GM04503 (cell line): ENCODE data around the gene TRIM59.

Experiments used
- DNase-seq: peaks from one replicate; pipeline ENCODE4 v3.0.0-alpha.2; 2012; ENCODE audit warnings: low read depth

Gene TRIM59

GRCh38 chr3:160449636-160450598 is at the start of gene TRIM59:
Gene TRIM59 (minus strand): TSS chr3:160449786. CDS start chr3:160439183, 10,603 bp downstream.
- DNase-seq, result peak; percentile 78

DNA sequence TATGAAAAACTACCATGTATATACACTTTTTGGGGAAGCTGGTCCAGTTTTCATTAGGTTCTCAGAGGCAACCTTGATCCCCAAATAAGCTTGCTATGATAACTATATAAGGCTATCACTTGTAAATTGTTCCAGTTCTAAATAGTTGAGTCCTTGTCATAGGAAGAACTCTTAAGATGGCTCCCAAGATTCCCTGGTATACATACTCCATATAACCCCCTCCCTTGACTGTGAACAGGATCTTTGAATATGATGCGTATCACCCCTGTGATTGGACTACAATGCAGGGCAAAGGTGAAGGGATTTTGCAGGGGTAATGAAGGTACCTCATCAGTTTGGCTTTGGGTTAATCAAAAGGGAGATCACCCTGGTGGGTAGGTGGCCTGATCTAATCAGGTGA is 48.6 kb upstream of the TRIM59 start:
- no peak for DNase-seq

DNA sequence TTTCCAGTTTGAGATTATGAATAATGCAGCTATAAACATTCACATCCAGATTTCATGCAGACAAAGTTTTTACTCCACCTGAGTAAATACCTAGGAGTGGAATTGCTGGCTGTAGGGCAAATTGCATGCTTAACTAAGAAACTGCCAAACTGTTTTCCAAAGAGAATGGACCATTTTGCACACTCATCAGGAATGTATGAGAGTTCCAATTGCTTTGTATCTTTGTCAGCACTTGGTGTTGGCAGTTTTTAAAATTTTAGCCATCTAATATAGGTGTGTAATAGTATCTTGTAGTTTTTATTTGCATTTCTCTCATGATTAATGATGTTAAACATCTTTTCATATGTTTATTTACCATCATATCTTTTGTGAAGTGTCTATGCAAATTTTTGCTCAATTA is 40.6 kb upstream of the TRIM59 start:
- DNase-seq, result no peak

DNA sequence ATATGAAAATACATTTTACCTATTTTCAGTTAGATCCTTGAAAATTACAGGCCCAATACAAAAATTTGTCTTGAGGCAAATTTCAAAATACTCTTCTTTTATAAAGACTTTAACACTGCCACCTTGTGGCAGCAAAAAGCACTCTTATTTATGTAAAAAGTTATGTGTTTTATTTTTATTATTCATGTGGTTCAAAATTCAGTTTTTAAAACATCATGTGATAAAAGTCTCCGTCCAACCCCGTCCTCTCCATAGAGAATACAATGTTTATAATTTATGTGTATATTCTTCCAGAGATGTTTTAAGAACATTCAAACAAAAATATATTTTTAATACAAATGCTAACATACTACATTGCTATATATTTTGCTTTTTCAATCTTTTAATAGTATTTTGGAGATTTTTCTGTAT is 36.9 kb upstream of the TRIM59 start:
- no peak for DNase-seq

- DNase-seq, result no peak
These were observed 33.2 kb upstream of the TRIM59 start for GRCh38 chr3:160482796-160483195.

DNA sequence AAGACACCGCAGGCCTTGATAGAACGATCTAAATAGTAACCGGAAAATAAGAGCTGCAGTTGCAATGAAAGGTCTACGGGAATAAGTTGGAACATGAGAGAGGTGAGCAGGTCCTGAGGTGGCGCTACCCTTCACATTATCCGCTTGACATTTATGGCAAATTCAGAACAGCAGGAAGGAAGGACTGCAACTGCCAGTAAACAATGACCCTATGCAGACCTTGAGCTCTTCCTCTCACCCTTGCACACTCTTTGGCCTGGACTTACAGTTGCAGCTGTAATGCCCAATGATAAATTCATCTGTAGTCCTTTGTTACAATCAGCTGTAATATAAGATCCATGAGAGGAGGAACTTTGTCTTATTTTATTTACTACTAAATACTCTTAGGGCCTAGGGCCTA is 32.3 kb upstream of the TRIM59 start:
- no peak for DNase-seq

GRCh38 chr3:160480931-160481330 is 31.3 kb upstream of the TRIM59 start:
- DNase-seq, result no peak

DNA sequence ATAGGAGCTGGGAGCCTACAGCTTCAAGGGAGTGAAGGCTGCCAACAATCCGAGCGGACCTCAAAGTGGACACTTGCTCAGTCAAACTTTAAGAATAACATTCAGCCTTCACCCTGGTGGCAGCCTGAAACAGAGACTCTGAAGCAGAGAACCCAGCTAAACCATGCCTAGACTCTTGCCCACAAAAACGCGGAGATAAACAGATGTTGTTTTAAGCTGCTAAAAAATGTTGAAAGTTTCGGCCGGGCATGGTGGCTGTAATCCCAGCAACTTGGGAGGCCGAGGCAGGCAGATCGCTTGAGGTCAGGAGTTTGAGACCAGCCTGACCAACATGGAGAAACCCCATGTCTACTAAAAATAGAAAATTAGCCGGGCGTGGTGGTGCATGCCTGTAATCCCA is 29.8 kb upstream of the TRIM59 start:
- no peak for DNase-seq

- no peak for DNase-seq
These were observed 28.8 kb upstream of the TRIM59 start for GRCh38 chr3:160478338-160478737.

- no peak for DNase-seq
These were observed 28.2 kb upstream of the TRIM59 start for GRCh38 chr3:160477750-160478149.

DNA sequence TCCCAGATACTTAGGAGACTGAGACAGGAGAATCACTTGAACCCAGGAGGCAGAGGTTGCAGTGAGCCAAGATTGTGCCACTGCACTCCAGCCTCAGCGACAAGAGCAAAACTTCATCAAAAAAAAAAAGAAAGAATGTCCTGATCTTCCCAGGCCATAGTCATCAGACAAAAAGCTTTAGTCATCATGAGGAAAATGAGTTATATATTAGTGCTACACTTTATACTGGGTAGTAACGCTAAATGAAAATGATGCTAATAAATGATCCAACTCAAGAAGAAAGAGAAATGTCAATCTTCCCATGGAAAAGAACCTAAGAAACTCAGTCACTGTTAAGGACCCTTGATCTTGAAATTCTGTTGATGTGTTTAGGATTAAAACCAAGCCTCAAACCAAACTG is 26.3 kb upstream of the TRIM59 start:
- DNase-seq, result no peak

GRCh38 chr3:160475153-160475552 is 25.6 kb upstream of the TRIM59 start:
- no peak for DNase-seq

GRCh38 chr3:160474416-160474838 is 24.8 kb upstream of the TRIM59 start:
- DNase-seq, result no peak

GRCh38 chr3:160473978-160474377 is 24.4 kb upstream of the TRIM59 start:
- peak; percentile 88 for DNase-seq

DNA sequence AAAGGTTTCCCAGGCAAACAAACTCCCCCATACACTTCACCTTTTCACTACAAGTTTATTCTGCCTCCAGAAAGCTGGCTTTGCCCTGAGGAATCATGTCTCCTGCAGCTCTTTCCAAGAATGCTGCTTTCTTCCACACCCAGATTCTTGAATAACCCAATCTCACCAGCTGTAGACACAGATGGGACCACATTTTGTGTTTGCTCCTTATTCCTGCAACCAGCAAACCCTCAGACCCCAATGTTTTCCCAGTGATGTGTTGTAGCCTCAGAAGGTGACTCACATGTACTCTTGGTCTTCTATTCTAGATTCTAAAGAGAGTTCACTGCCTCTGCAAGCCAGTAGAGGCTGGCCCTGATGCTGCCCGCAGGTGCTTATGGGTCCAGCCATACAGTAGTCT is 23.6 kb upstream of the TRIM59 start:
- DNase-seq, result peak; percentile 86

GRCh38 chr3:160472344-160472743 is 22.8 kb upstream of the TRIM59 start:
- DNase-seq, result no peak

DNA sequence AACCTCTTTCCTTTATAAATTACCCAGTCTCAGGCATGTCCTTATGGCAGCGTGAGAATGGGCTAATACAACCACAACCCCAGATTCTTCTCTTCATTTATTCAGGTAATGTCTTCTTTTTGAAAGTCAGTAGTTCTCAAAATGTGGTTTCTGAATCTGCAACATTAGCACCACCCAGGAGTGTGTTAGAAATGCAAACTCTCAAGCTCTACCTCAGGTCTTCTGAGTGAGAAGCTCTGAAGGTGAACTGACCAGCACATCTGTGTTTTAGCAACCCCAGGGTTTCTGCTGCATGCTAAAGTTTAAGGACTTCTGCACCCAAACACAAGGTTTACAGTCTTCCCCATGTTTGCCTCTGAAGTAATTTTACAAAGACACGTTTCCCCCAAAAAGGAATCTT is 22.3 kb upstream of the TRIM59 start:
- DNase-seq, result no peak

- no peak for DNase-seq
These were observed 20.6 kb upstream of the TRIM59 start for GRCh38 chr3:160470181-160470580.

DNA sequence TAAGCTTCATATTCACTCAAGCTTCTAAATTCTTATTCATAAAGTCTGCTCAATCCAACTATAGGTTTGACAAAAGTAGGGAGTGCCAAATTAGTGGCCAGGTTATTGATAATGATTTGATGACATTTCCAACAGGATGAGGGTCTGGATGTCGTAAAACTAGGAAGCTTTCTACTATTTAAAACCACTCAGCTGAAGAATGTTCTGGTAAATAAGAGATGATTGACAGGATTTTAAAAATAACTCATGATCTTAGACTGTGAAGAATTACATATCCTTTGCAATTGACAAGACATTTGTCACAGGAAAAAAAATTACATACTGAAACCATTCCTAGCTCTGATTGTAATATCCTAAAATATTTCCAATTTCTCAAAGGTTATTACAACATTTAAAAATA is 15.4 kb upstream of the TRIM59 start:
- no peak for DNase-seq

- DNase-seq, result no peak
These were observed 14.7 kb upstream of the TRIM59 start for GRCh38 chr3:160464321-160464720.

GRCh38 chr3:160460033-160460432 is 10.4 kb upstream of the TRIM59 start:
- DNase-seq, result no peak

- DNase-seq, result no peak
These were observed 9.9 kb upstream of the TRIM59 start for GRCh38 chr3:160459450-160459970.

DNA sequence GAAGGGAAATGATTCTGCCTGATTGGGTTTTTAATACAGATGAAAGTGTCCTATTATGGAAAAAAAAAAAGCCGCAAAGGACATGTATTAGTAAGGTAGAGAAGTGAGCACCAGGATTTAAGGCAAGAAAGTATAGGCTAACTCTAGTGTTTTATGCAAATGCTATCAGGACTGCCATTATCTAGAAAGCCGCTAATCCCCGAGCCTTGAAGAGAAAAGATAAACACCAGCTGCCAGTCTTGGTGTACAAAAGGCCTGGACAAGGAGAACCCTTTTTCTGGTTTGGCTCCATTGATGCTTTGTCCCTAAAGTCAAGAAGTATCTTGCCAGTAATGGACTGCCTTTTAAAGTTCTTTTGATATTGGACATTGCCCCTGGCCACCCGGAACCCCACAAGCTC is 8.6 kb upstream of the TRIM59 start:
- no peak for DNase-seq

DNA sequence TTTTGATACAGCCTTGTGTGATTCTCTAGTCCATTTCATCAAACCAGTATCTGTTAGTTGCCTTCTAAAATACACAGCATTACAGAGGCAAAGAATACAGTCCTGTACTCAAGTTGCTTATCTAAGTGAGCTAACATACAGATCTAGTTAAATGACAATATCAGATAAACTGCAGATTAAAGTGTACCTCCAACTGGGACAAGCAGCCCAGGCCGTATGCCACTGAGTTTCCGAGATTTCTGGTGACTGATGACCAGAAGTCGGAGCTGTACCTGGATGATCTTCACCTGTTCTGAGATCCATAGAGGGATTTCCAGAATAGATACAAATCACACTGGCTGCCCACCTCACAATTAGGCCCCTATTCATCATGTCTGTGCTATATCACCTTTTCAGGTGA is 6.3 kb upstream of the TRIM59 start:
- DNase-seq, result no peak
